ENCODE data around the gene FXYD4. TPM values are rescaled to one million over a fixed set of nuclear protein-coding genes. Genes with fewer than 3 reads are reported as not detected.

Gene FXYD4
- total RNA-seq, 6 experiments from 2014 or later: not detected

GRCh38 chr10:43339136-43339535, 32.3 kb upstream of the FXYD4 start:
- no peaks in the 10 kb centered on the region for H3K27me3 ChIP-seq
- intact Hi-C loops (cut with DNase I): no loop called here
- no peak overlapping the region for H3K4me3 ChIP-seq
- H3K36me3 ChIP-seq: no peaks in the 10 kb centered on the region
- 31% methylated on average over 4 of the region's 11 CpGs for WGBS (ENCODE audit: insufficient coverage, low coverage, low lambda C conversion rate, missing lambda C conversion rate)
- no peak overlapping the region for H3K27ac ChIP-seq
- no peaks in the 10 kb centered on the region for H3K4me1 ChIP-seq
- H3K9me3 ChIP-seq: no peaks in the 10 kb centered on the region
- DNase-seq (no peak), ATAC-seq (no peak)
- no peak for TF ChIP-seq POLR2A (IDR thresholded peaks at IDR 0.05)
- no peak for TF ChIP-seq CTCF (IDR thresholded peaks at IDR 0.05)

- ATAC-seq: no peak
Measured at GRCh38 chr10:43340101-43340500, 31.3 kb upstream of the FXYD4 start.

GRCh38 chr10:43340619-43341018, 30.8 kb upstream of the FXYD4 start:
- H3K4me1 ChIP-seq: no peaks in the 10 kb centered on the region
- no peaks in the 10 kb centered on the region for H3K36me3 ChIP-seq
- DNase-seq: no peak
- WGBS (ENCODE audit: insufficient coverage, low coverage, low lambda C conversion rate, missing lambda C conversion rate): 70% methylated on average over 9 of the region's 9 CpGs
- no peak overlapping the region for H3K4me3 ChIP-seq
- intact Hi-C loops (cut with DNase I): loop anchor here in 1 of 2 donors (10.0 kb wide), 1 partner anchor 46 kb away; no protein-coding TSS in a partner anchor
- TF ChIP-seq CTCF (IDR thresholded peaks at IDR 0.05) (no peak), POLR2A (IDR thresholded peaks at IDR 0.05) (no peak)
- no peaks in the 10 kb centered on the region for H3K9me3 ChIP-seq
- peak in 2 of 4 donors; percentile 28 to 53 for ATAC-seq
- no peak overlapping the region for H3K27ac ChIP-seq
- no peaks in the 10 kb centered on the region for H3K27me3 ChIP-seq

More at GRCh38 chr10:43340101-43340500, 31.3 kb upstream of the FXYD4 start:
- DNase-seq: no peak
- Histone ChIP-seq H3K27me3 (no peaks in the 10 kb centered on the region), H3K9me3 (no peaks in the 10 kb centered on the region), H3K4me3 (no peak overlapping the region), H3K36me3 (no peaks in the 10 kb centered on the region), H3K27ac (no peak overlapping the region), H3K4me1 (no peaks in the 10 kb centered on the region)
- TF ChIP-seq POLR2A (IDR thresholded peaks at IDR 0.05) (no peak), CTCF (IDR thresholded peaks at IDR 0.05) (no peak)
- intact Hi-C loops (cut with DNase I): loop anchor here in 1 of 2 donors (10.0 kb wide), 1 partner anchor 45 kb away; no protein-coding TSS in a partner anchor
- WGBS (ENCODE audit: insufficient coverage, low coverage, low lambda C conversion rate, missing lambda C conversion rate): 69% methylated on average over 6 of the region's 6 CpGs

- DNase-seq (no peak), ATAC-seq (no peak)
- intact Hi-C loops (cut with DNase I): loop anchor here in 1 of 2 donors (10.0 kb wide), 1 partner anchor 47 kb away; no protein-coding TSS in a partner anchor
- Histone ChIP-seq H3K27ac (no peak overlapping the region), H3K27me3 (no peaks in the 10 kb centered on the region), H3K9me3 (no peaks in the 10 kb centered on the region), H3K4me1 (no peaks in the 10 kb centered on the region), H3K36me3 (no peaks in the 10 kb centered on the region), H3K4me3 (no peak overlapping the region)
- TF ChIP-seq CTCF (IDR thresholded peaks at IDR 0.05) (no peak), POLR2A (IDR thresholded peaks at IDR 0.05) (no peak)
- WGBS (ENCODE audit: insufficient coverage, low coverage, low lambda C conversion rate, missing lambda C conversion rate): 72% methylated on average over 7 of the region's 7 CpGs
Measured at GRCh38 chr10:43341450-43341849, 30.0 kb upstream of the FXYD4 start.
